GM12891 (cell line): ENCODE data around the gene DNAJC4.

Experiments
- POLR2AphosphoS5 ChIP-seq: IDR thresholded peaks from 2 replicates; pipeline ENCODE4 v1.6.1; 2011; ENCODE audit warnings: low read depth, low read length, control low read depth
- SPI1 ChIP-seq: IDR thresholded peaks from 2 replicates; pipeline ENCODE4 v1.6.1; 2011; ENCODE audit warnings: low read depth, low read length, control low read depth

- TF ChIP-seq POLR2AphosphoS5 (no peak), SPI1 (no peak)
Measured at GRCh38 chr11:64283092-64283491, 52.7 kb downstream of the DNAJC4 start.
